NCI-H2196 (cell line): Measurements from ENCODE around the gene CARD10.

ENCODE experiments used
- DNase-seq: peaks from one replicate; lab custom pipeline; 2025; ENCODE audit not compliant: unreplicated experiment; lab: John Stamatoyannopoulos, UW

The CARD10 gene

DNA sequence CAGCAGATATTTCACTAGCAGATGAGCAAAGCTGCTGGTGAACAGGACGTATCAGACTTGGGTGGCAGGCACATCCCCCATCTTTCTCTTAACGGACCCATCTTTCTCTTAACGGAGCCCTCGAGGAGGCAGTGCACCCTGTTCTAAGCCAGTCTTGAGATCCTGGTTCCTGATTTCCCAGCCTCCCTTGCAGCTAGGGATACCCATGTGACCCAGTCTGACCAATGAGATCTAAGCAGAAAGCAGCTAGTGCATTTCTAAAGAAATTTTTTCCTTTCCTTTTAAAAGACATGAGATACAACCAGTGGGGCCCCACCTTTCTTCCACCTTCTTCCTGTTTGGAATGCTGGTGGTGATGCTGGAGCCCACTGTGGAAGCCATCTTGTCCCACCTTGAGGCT is 78.3 kb downstream of the CARD10 start:
- no peak for DNase-seq
